ENCODE results near the gene TRPV6.

Gene TRPV6

DNA sequence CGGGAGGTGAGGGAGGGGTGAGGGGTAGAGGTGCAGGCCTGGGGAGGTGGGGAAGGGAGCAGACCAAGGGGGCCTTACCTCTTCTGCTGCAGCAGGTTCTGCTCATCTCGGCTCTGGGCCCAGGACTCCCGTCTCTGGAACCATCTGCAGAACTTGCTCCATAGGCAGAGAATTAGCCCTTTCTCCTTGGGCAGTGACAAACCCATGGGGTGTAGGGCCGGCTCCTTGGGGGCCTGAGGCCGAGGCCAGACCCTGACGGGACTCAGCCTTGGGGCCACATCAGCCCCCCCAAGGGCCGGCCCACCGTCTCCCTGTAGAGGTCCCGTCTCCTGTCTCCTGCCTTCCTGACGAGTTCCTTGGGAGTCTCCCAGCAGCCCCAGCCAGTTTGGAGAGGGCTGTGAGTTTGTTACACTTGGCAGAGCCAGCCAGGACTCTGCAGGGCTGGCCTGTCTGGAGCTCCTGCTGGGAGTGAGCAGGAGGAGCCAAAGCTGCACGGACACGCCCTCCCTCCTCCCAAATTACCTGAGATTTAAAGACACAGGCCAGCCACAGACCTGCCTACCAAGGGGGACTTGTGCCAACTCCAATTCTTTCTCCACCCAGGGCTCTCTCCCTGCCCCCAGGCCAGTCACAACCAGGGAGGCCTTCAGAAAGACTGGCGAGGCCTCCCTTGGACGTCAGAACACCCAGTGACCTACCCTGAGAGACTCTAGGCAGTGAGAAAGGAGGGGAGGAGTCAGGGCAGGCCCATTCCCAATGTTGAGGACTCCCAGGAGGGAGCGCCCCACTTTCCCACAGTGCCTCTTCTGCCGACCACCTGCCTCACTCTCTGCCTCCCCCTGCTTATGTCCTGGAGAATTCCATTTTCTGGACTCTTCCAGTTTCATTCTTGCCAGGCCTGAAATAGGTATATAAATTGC is at the start of gene TRPV6:
Gene TRPV6 (minus strand): TSS at position 435 of the 920 bp plus-strand sequence.
- no peak for DNase-seq

DNA sequence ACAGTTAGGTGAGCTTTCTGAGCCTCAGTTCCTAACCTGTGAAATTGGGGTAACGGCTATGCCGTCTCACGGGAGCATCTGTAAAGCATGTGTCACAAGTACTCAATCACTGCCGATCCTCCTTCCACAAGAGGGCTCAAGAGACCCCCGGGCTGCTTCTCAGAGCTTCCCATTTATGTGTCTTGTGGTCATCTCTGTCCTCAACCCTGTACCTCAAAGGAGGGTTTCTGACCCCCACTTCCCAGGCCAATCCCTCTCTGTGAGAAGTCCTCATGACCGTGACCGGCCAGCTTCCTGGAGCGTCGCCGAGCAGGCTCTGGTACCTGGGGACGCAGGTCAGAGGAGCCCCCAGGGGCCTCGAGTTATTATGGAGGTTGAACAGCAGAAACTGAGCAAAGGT is 48.5 kb upstream of the TRPV6 start:
- no peak for DNase-seq

DNA sequence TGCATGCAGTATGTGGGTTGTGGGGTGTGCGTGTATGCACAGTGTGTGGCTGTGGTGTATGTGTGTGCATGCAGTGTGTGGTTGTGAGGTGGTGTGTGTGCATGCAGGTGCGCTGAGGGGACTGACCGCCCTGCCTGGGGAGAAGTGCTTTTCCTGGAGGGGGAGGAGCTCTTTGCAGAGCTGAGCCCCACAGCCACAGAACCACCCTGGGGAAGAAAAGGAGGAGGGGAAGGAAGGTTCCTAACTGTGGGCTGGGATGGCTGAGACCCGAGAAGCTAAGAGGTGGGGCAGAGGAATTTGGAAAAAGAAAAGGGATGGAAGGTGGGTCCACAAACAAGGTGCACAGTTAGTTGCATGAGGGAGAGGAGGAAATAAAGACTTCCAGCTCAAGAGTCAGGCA is 48.1 kb upstream of the TRPV6 start, which contains the start of gene TRPV5:
Gene TRPV5 (minus strand): TSS at position 123 of the 400 bp plus-strand sequence. CDS start 287 bp downstream, outside the sequence.
- no peak for DNase-seq

DNA sequence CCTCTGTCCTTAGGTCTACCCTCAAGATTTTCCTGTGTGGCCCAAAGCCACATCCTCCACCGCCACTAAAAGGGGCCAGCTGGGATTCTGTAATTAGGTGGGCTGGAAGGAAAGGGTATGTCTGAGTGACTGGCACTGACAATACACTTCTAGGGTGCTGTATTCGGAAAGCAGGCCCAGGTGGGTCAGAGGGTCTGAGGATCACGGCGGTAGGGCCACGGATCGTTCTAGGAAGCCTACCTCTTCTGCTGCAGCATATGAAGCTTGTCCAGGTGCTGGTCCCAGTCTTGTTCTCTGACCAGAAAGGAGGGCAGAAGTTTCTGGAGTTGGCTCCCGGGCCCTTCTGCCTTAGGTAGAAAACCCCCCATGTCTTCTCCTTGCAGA is 47.5 kb upstream of the TRPV6 start:
- DNase-seq = no peak

DNA sequence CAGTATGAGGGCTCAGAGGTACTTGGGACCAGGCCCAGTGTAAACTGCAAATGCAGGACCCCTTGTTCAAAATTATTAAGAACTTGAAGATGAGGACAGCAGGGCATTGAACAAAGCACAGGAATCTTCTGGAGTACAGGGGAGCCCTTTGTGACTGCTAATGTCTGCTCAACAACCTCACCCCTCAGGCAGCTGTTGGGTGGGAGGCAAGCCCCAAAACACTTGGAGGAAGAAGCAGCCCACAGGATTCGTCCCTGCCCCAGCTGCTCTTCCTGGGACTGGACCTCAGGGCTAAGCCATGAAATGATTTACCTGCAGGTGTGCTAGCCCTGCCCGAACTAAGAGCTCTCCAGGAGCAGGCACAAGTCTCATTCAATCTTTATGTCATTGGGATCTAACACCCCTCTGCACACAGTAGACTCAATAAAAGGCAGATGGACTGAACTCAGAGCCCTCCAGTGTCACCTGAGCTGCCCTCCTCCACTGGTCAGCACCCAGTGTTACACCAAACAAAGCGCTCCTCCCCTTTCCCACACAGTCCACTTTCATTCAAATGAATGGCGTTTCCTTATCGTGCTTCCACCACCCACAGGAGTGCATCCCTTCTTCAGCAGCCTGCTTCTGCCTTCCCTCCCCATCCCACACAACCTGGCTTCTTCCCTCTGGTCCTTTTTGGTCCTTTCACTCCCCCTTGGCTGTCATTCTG is 47.0 kb upstream of the TRPV6 start:
- DNase-seq = no peak

DNA sequence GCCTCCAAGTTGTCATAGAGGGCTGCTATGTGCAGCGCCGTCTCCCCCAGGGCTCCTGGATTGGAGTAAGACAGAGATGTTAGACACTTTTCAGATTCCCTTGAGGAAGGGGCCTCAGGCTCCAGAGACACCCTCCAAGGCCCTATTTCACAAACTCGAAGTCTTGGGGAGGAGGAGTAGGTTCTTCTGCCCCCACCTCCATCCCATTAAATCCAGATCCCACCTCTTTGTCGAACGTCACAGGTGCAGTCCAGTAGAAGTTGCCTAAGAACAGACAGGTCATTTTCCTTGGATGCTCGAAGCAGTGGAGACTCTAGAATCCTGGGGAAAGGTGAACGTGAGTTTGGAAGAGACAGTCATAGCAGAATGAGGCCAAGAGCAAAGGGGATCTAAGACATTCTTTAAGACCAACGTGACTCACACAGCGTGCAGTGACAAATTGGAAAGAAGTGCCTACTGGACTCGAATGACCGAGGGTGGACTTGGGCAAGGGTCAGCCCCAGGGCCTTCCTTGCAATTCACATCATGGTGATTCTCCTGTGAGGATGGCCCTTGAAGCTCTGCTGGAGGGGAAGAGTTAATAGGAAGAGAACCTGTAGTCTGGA is 44.7 kb upstream of the TRPV6 start:
- DNase-seq = no peak

DNA sequence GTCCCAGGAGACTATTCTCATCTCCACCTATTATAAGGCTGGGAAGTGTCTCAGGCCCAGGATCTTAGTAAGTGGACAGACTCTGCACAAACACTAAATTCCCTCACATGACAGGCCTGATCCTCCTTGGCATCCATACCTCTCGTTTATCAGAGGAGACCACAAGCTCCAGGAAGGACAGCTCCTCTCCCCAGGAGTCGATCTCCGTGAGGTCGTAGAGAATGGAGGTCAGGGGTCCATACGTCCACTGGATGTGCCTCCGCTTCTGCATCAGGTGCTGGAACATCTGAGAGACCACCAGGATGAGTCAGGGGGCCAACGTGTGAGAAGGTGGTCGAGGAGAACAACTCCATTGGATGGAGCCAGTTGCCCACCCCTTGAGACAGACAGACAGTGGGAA is 42.4 kb upstream of the TRPV6 start:
- no peak for DNase-seq

DNA sequence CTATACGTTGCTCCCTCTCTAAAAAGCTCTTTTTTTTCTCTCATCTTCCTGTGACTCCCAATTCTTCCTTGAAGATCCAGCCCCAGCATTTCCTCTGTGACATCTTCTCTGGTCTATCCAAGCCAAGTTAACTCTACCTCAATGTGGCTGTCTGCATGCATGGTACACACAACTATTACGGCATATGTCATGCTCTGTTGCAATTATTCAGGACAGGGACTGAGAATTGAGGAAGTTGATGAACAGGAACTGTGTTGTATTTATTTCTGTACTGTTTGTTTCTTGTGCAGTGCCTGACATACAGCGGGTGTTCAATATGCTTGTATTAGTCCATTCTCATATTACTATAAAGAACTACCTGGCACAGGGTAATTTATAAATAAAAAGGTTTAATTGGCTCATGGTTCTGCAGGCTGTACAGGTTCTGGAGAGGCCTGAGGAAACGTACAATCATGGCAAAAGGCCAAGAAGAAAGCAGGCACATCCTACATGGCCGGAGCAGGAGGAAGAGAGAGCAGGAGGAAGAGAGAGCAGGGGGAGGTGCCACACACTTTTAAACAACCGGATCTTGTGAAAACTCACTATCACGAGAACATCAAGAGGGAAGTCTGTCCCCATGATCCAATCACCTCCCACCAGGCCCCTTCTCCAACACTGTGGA is 41.7 kb upstream of the TRPV6 start:
- no peak for DNase-seq

DNA sequence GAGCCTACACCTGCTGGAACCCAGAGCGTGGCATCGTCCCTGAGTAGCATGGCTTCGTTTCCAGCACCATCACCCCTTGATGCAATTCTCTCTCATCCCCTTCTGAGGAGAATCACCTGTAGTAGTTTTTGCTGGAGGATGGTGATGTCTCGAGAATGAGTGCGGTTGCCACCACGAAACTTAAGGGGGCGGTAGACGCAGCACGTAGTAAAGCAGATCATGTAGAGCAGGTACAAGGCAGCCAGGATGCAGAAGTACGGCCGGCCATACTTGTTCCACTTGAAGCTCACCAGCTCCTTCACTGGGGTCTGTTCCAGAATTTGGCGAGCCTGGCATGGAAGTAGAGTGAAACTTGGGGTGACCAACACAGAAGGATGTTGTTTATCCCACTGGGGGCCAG is 39.9 kb upstream of the TRPV6 start:
- DNase-seq = no peak

DNA sequence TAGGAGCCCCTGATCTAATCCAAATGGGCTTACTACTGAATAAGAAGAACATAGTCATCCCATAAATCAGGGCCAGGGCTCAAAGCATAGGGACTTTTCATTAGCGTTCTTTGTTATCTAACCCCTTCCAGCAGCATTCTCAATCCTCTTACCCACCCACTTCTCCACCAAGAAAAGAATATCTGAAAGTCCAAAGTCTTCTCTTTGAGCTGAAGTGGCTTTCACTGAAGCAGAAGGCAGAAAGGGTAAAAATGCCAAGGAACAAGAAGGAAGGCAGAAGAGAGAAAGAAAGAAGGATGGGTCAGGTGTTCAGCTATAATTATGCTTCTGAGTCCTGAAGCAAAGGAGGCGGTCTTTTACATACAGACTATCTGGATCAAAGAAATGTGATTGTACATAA is 37.8 kb upstream of the TRPV6 start:
- DNase-seq = no peak

DNA sequence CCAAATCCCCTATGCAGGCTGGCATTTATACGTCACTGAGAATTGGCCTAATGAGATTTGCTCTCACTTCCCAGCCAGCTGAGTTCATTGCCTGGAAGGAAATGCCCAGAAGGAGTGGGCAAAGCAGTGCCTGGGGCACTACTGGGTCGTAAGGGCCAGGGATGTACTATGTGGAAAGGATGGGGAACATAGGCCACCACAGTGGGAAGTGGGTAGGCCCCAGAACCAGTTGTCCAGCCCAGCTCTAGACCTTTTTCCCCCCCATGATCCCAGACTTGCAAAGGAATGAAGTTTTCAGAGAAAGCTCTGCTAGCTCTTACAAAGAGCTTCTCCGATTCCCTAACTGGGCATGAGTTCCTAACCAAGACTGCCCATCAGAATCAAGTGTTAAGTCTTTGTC is 34.1 kb upstream of the TRPV6 start:
- DNase-seq = no peak

DNA sequence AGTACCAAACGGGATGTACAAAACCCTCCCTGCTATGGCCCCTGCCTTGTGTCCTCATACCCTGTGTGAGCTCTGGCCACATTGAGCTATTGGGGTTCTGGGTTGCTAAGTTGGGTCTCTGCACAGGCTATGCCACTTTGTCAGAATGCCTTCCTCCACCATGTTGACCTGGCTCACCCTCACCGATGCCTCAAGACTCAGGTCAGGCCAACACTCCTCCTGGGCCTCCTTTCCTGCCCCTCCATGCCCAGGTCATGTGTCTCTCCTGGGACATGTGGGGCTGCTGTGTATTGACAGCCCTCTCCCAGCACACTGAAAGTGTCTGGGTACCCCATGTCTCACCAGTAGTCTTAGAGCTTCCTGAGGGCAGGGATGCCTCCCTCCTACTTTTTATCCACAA is 33.4 kb upstream of the TRPV6 start:
- no peak for DNase-seq

DNA sequence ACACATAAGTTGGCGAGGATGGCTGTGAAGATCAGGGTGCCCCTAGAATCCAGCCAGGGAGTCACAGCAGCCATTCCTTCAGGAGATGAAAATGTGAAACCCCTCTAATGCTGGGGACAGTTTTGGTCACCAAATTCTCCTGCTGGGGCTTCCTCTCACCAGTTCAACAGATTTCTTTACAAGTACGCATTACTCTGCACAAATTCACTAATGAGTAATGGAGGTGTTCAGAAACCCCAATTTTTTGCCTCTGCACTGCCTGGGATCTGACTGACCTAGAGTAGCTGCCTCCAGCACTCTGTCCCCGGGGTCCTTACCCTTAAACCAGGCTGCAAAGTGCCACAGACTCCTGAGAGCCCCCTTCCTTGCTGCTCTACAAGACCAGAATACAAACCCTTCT is 31.9 kb upstream of the TRPV6 start:
- no peak for DNase-seq

DNA sequence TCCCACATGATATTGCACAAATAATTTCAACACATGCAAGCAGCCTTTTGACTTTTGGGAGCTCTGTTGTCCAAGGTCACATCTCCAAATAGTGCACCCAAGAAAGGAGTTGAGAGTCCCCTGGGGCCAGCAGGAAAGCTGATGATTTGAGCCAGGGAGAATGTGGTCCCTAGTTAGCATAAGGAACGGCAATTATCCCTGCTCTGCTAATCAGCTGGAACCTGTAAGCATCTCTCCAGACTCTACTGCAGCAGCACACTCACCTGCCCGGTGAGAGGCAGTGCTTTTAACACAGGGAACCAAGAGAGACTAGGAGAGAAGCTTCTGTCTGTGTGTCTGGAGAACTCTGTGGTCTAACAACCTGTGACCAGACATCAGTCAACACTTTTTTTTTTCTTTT is 31.0 kb upstream of the TRPV6 start:
- DNase-seq = no peak

DNA sequence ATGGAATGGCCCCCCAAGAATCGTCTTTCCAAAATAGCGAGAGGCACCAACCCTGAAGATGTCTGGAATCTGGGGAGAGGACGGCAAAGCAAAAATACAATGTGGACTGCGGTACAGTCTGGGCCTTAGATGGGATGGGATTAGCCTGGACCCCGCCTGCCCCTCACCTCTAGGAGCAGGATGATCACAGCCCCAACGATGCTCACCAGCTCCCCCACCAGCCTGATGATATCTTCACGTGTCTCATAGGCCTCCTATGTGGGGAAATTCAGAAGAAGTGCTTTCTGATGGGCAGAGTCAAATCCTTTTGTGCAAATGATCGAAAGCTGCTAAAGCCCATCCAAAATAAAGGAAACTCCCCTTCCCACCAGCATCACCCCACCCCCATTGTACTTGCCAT is 29.8 kb upstream of the TRPV6 start:
- no peak for DNase-seq

DNA sequence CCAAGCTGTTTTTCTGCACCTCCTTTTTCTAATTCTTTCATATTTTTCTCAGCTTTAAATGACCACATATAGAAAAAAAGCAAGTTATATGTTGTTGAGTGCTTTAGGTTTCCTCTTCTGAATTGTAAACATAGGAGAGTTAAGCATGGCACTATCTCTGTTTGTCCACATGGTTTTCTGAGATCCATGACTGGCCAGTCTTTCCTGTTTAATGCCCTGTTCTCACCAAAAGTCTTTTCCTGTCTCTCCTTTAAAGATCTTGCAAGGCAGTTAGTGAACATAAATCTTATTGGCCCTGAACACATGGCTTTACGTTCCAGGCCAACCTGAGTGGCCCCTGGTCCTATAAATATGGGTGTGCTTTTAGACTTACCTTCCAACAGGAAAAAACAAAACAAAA is 28.6 kb upstream of the TRPV6 start:
- no peak for DNase-seq

DNA sequence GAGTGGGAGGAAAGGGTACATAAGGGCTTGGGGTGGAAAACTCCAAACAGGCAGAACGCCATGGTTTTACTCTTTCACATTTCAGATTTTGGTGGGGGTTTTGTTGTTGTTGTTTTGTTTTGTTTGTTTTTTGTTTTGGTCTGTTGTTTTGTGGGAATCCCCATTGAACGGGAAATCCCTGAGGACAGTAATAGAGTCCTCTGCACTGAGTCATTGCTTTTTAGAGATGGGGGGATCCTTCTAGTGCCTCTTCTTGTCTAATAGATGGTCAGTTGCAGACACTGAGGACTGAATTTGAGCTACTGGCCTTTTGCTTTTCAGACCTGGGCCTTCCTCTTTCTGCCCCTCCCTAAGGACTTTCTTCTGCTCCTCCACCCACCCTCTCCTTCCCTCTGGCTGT is 28.0 kb upstream of the TRPV6 start:
- DNase-seq = no peak

DNA sequence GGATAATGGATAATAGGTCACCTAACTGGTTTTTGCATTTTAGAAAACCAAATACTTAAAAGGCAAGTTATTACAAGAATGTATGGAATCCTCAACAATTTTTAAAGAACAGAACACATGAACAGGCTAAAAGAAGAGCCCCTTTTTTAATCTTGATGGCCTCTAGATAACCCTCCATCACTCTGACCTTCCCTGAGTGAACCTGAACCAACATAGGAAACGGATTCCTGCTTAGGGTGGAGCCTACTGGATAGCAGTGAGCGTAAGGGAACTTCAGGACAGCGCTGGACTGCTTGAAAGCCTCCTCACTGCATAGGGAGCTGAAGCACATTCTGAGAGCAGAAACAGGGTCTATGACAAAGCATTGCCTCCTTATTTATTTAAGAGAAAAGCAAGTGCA is 27.5 kb upstream of the TRPV6 start:
- no peak for DNase-seq

DNA sequence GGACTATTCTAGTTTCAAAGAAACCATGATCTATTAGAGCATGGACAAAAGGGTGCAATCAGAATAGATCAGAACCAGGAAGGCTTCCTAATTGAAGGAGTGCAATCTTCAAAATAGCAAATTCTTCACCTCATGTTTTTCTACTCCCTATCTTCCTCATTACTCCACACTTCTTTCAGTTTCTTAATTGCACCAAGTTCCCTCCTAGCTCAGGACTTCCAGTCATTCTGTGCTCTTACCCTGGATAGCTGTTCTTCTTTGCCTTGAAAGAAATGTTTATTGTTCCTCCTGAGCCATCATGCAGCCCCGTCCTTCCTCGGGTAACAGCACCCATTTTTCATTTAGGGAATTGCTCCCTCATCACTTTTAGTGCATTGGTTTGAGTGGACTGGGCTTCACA is 24.9 kb upstream of the TRPV6 start:
- DNase-seq = no peak

DNA sequence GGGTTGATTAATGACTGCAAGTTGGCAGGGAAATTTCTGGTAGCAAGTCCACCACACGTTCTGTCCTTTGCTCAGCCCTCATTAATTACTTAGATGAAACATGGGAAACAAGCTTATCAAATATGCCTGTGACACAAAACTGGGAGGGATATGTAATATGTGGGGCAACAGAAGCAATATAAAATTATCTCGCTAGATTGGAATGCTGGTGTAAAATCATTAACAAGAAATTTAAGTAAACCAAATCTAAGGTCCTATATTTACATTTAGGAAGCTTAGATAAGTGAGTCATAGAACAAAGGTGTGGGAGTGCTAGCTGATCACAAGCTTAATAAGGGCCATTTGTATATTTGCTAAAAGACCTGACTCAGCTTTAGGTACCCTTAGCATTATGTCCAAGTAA is 24.5 kb upstream of the TRPV6 start:
- DNase-seq = no peak

DNA sequence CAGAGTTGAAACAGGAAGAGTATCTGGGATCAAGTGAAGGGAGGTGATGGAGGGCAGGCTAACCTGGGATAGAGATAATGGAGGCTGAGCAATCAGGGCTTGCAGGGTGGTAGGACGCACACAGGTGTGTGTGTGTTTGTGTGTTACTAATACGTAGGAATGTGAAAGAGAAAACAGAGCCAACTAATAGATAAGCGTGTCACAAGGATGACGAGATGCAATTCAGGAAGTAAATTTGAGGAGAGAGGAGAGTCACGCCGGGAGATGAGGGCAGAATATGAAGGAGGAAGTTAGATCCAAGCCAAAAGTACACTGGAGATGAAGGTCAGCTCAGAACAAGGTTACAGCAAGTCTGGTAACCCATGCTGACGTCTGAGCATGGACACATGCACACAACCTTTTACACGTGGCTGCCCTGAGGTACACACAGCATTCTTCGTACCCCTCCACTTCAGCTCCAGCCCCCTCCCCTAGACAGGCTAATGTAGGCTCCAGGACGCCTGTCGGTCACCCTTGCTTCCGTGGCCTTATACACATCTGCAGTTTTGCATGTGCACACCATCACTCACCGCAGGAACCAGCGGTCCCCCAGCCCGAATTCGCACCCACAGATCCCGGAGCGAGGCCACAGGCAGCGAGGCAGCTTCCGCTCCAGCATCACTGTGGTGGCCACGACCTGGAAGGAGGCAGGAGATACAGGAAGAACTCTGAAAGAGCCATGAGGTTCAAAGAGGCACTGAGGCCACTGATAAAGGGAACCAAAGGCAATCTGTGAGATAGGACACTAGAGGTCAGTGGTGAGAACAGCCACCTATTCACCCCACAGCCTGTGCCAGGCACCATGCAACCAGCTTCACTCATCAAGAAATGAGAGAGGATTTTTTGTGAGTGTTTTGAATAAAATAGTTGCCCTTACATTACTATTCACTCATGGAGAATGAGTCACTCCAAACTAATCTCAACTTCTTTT is 23.7 kb upstream of the TRPV6 start:
- no peak for DNase-seq

DNA sequence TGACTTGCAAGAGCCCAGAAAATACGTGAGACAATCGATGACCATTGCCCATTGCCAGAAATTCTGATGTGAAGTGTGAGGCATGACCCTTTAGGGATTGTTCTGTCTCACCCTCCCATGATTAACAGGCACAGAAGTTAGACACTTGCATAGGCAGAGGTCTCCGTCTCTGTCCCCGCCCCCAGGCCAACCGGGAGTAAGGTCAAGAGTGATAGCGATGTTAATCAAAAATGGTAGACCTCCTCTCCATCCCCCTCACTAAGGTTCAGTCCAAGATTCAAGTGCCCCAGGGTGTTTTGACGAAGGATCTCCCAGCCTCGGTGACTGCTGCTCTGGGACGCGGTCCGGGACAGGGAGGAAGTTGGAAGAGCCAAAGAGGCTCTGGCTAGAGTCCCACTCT is 22.7 kb upstream of the TRPV6 start:
- no peak for DNase-seq

All from activated CD4-positive, alpha-beta T cell treated with anti-CD3 and anti-CD28 coated beads for 1 hour (primary cell).